Activated naive CD4-positive, alpha-beta T cell treated with anti-CD3 and anti-CD28 coated beads, Interleukin-2, amount 50 U/mL, for 24 hours (primary cell): ENCODE data around the gene NUMBL.
A peak's percentile ranks its signal among the peaks of the same experiment; 100 is the strongest.

Experiments
- H3K27ac Mint-ChIP-seq: one replicate; pipeline ENCODE4 v1.8.0; 2021; ENCODE audit warnings: mild to moderate bottlenecking, mixed read lengths
- H3K27me3 Mint-ChIP-seq: one replicate; pipeline ENCODE4 v1.8.0; 2021; ENCODE audit warnings: mixed read lengths
- H3K36me3 Mint-ChIP-seq: one replicate; pipeline ENCODE4 v1.8.0; 2021; ENCODE audit warnings: mixed read lengths
- H3K4me1 Mint-ChIP-seq: one replicate; pipeline ENCODE4 v1.8.0; 2021; ENCODE audit warnings: mixed read lengths
- H3K4me3 Mint-ChIP-seq: one replicate; pipeline ENCODE4 v1.8.0; 2021; ENCODE audit warnings: mild to moderate bottlenecking, mixed read lengths
- H3K9me3 Mint-ChIP-seq: one replicate; pipeline ENCODE4 v1.8.0; 2021; ENCODE audit warnings: mixed read lengths

Gene NUMBL

DNA sequence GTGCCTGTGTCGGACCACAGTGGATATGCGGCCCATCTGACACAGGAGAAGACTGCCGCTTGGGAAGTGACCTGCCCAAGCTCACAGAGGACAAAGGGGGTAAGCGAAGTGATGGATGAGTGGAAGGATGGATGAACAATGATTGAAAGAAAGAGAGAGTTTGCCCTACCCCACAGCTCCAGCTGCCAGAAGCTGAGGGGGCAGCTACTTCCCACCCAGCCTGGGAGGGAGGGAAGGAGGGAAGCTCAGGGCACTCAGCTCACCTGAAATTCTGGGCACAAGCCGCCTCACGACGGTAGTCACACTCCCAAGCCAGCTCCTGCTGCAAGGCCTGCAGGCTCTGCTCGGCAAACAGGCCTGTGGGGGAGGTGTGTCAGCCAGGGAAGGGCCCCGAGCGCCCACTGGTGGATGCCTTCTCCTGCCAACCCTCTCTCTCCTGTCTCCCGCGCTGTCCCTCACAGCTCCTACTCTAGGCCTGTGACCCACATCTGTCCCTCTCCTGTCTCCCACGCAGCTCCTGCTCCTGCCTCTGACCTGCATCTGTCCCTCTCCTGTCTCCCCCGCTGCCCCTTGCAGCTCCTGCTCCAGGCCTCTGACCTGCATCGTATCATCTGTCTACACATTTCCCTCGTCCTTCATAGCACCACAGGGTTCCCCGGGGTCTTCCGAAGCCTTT is 12.0 kb upstream of the NUMBL start:
- Mint-ChIP-seq H3K9me3 (no peaks in the 10 kb centered on the region), H3K36me3 (peaks cover 6% of the 10 kb centered on the region), H3K4me1 (no peaks in the 10 kb centered on the region), H3K4me3 (no peak overlapping the region), H3K27me3 (no peaks in the 10 kb centered on the region), H3K27ac (no peak overlapping the region)

DNA sequence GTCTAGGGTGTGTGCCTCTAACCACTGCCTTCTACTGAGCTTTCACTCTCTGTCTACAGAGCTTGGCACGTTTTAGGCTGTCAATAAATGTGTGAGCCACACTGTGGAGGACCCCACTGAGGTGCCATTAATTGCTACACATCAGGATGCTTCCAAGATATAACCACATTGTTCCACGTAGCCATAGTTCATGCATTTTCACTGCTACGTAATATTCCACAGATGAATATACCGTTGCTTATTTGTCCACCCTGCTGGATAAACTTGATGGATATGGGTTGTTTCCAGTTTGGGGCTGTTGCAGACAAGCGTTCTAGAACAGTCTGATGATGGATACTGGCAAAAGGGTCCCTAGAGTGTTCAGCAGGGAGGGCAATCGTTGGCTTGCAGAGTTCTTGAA is 11.3 kb upstream of the NUMBL start:
- H3K27ac Mint-ChIP-seq, result no peak overlapping the region
- H3K9me3 Mint-ChIP-seq, result no peaks in the 10 kb centered on the region
- H3K27me3 Mint-ChIP-seq, result no peaks in the 10 kb centered on the region
- peaks cover 6% of the 10 kb centered on the region for H3K36me3 Mint-ChIP-seq
- no peaks in the 10 kb centered on the region for H3K4me1 Mint-ChIP-seq
- H3K4me3 Mint-ChIP-seq, result no peak overlapping the region

GRCh38 chr19:40700083-40700482 is 9.6 kb upstream of the NUMBL start:
- Mint-ChIP-seq H3K4me1 (no peaks in the 10 kb centered on the region), H3K27ac (no peak overlapping the region), H3K9me3 (no peaks in the 10 kb centered on the region), H3K36me3 (peaks cover 6% of the 10 kb centered on the region), H3K4me3 (no peak overlapping the region), H3K27me3 (no peaks in the 10 kb centered on the region)

DNA sequence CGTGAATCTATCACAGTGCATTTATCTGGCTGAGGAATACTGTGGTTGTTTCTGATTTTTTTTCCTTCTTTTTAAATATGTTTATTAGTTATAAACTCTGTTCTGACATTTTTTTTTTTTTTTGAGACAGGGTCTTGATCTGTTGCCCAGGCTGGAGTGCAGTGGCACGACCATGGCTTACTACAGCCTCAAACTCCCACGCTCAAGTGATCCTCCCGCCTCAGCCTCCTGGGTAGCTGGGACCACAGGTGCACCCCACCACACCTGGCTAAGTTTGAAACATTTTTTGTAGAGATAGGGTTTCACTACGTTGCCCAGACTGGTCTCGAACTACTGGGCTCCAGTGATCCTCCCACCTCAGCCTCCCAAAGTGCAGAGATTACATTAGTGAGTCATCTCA is 6.6 kb upstream of the NUMBL start:
- H3K36me3 Mint-ChIP-seq, result peaks cover under 1% of the 10 kb centered on the region
- H3K27me3 Mint-ChIP-seq, result no peaks in the 10 kb centered on the region
- no peak overlapping the region for H3K4me3 Mint-ChIP-seq
- no peaks in the 10 kb centered on the region for H3K9me3 Mint-ChIP-seq
- H3K4me1 Mint-ChIP-seq, result no peaks in the 10 kb centered on the region
- H3K27ac Mint-ChIP-seq, result no peak overlapping the region

GRCh38 chr19:40695881-40696280 is 5.4 kb upstream of the NUMBL start:
- no peak overlapping the region for H3K4me3 Mint-ChIP-seq
- H3K9me3 Mint-ChIP-seq, result no peaks in the 10 kb centered on the region
- H3K4me1 Mint-ChIP-seq, result peaks cover under 1% of the 10 kb centered on the region
- H3K27ac Mint-ChIP-seq, result no peak overlapping the region
- H3K27me3 Mint-ChIP-seq, result no peaks in the 10 kb centered on the region
- H3K36me3 Mint-ChIP-seq, result no peaks in the 10 kb centered on the region

GRCh38 chr19:40693896-40694295 is 3.4 kb upstream of the NUMBL start:
- Mint-ChIP-seq H3K9me3 (no peaks in the 10 kb centered on the region), H3K4me3 (no peak overlapping the region), H3K4me1 (peaks cover 4% of the 10 kb centered on the region), H3K27me3 (no peaks in the 10 kb centered on the region), H3K27ac (no peak overlapping the region), H3K36me3 (no peaks in the 10 kb centered on the region)

DNA sequence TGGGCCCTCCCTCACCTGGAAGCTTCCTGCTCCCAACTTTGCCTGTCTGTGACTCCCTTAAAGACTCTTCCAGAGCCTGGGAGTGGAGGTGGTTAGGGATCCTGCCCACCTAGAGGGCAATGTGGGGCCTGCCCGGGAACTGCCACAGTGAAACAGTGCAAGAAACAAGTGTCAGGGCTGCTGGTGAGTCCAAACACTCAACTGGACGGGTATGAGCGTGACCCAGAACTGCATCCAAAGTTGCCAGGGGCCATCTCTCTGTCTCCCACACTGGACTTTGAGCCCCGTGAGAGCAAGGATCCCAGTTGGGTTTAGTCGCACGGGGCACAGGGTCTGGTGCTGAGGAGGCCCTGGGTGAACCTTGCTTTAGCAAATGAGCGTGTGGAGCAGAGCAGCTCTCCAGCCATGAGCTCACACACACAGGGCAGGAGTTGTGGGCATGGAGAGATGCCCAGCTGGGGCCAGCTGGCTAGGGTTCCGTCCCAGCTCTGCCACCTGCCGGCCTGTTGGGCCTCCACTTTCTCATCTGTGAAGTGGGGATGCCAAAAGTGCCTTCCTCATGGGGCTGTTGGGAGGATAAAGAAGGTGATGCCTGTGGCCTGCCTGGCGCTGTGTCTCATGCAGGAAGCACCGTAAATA is 2.8 kb upstream of the NUMBL start:
- no peaks in the 10 kb centered on the region for H3K36me3 Mint-ChIP-seq

DNA sequence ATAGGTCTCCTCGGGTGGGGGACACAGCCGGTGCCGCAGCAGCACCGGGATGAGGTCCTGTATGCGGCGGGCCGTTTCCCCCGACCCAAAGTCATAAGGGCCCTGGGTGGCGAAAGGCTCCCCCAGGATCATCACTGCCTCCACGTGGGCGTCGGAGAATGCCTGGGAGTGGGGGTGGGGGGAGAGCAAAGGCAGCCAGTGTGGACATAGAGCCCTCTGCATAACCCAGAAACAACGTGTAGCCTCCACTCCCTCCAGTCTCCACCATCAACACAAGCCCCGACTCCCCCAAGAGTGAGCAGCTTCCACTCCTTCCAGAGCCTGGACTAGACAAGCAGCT is 1.7 kb upstream of the NUMBL start:
- Mint-ChIP-seq H3K4me3 (peak overlapping the region; percentile 53), H3K36me3 (no peaks in the 10 kb centered on the region), H3K9me3 (no peaks in the 10 kb centered on the region), H3K4me1 (peaks cover 4% of the 10 kb centered on the region), H3K27ac (no peak overlapping the region), H3K27me3 (no peaks in the 10 kb centered on the region)

More for the DNA sequence above, 2.8 kb upstream of the NUMBL start:
- Mint-ChIP-seq H3K27me3 (no peaks in the 10 kb centered on the region), H3K27ac (peak overlapping the region; percentile 46), H3K9me3 (no peaks in the 10 kb centered on the region), H3K4me3 (no peak overlapping the region), H3K4me1 (peaks cover 4% of the 10 kb centered on the region)

GRCh38 chr19:40691421-40692211 is 1.2 kb upstream of the NUMBL start:
- Mint-ChIP-seq H3K4me3 (peak overlapping the region; percentile 53), H3K27ac (peak overlapping the region; percentile 75), H3K36me3 (no peaks in the 10 kb centered on the region), H3K9me3 (no peaks in the 10 kb centered on the region), H3K4me1 (peaks cover 4% of the 10 kb centered on the region), H3K27me3 (no peaks in the 10 kb centered on the region)

- H3K4me3 Mint-ChIP-seq, result peak overlapping the region; percentile 97
- peak overlapping the region; percentile 97 for H3K27ac Mint-ChIP-seq
- no peaks in the 10 kb centered on the region for H3K9me3 Mint-ChIP-seq
- no peaks in the 10 kb centered on the region for H3K27me3 Mint-ChIP-seq
- no peaks in the 10 kb centered on the region for H3K36me3 Mint-ChIP-seq
- peaks cover 4% of the 10 kb centered on the region for H3K4me1 Mint-ChIP-seq
Measured at GRCh38 chr19:40690693-40691420, 406 bp upstream of the NUMBL start.

DNA sequence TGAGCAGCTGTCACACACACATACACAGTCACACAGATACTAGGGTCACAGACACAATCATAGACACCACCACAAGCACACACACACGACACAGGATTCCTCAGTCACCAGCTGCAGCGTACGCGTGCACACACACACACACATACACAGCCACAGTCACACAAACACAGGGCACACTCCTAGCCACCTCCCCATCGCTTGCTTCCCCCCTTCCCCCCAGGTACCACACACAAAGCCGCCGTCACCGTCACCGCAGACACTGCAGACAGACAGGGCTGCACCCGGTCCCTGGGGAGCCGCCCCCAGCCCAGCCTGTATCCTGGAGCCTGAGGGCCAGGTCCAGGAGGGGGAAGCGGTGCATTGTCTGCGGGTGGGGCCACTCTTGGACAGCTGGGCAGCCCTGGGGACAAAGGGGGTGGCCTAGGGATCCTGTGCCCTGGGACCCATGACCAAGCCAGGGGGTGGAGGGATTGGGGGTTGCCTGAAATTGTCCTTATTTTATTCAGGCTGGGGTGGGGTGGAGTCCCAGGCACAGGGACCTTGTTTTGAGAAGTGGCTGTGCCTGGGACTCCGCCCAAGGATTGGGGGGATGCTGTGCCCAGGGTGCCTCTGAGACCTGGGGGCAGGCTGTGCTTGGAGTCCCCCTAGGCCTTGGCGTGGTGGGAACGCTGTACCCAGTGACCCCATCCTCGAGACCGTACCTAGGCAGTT is 957 bp downstream of the NUMBL start:
- no peak overlapping the region for H3K4me3 Mint-ChIP-seq

GRCh38 chr19:40688987-40689338 is 1.5 kb downstream of the NUMBL start:
- H3K4me1 Mint-ChIP-seq, result peaks cover 4% of the 10 kb centered on the region
- peaks cover 2% of the 10 kb centered on the region for H3K36me3 Mint-ChIP-seq
- H3K4me3 Mint-ChIP-seq, result no peak overlapping the region
- H3K27me3 Mint-ChIP-seq, result no peaks in the 10 kb centered on the region
- H3K9me3 Mint-ChIP-seq, result no peaks in the 10 kb centered on the region
- H3K27ac Mint-ChIP-seq, result no peak overlapping the region

More for the DNA sequence above, 957 bp downstream of the NUMBL start:
- H3K36me3 Mint-ChIP-seq, result peaks cover 2% of the 10 kb centered on the region
- H3K9me3 Mint-ChIP-seq, result no peaks in the 10 kb centered on the region
- H3K27ac Mint-ChIP-seq, result no peak overlapping the region
- no peaks in the 10 kb centered on the region for H3K27me3 Mint-ChIP-seq
- peaks cover 4% of the 10 kb centered on the region for H3K4me1 Mint-ChIP-seq

DNA sequence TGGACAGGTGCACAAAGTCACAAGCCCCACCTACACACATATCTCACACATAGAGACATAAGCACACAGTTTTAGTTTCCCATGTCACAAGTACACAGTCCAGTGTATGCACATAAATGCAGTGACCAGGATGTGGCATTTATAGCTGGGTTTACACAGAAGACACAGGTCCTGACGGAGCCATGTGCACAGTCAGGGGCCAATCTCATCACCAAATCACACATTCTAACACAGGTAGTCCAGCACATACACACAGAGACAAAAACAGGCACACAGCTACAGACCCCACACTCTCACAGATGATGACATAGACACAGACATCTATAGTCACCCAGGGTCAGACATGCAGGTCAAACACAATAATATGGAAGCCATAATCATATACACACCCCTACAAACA is 2.1 kb downstream of the NUMBL start:
- Mint-ChIP-seq H3K4me3 (no peak overlapping the region), H3K27me3 (no peaks in the 10 kb centered on the region), H3K9me3 (no peaks in the 10 kb centered on the region), H3K27ac (no peak overlapping the region), H3K36me3 (peaks cover 2% of the 10 kb centered on the region), H3K4me1 (peaks cover 4% of the 10 kb centered on the region)

GRCh38 chr19:40687525-40688016 is 2.9 kb downstream of the NUMBL start:
- Mint-ChIP-seq H3K4me3 (no peak overlapping the region), H3K27ac (no peak overlapping the region), H3K9me3 (no peaks in the 10 kb centered on the region), H3K4me1 (peaks cover 4% of the 10 kb centered on the region), H3K27me3 (no peaks in the 10 kb centered on the region), H3K36me3 (peaks cover 2% of the 10 kb centered on the region)

DNA sequence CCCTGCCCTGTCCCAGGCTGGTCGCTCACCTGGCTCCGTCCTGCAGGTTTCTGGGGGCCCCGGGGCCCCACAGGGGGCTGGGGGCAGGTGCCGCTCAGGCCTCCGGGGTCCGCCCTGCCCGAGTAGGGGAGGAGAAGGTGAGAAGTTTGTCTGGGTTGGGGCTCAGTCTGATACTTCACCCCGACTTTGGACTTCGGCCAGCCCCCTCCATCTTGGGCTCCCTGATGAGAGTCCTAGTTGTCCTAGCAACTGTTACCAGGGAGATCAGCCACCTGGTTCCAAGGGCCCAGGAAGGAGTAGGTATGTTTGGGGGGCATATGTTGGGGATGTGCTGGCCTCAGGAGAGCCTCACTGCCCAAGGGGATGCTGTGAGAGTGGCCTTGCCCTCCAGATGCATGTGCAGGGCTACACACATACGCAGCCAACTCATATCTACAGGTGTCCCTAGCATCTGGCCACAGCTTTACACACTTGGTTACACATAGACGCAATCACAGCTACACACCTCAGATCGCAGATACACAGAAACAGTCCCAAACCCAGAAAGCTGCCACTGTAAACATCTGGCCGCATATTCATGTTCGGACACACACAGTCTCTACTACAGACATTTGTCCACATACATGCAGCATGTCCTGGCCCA is 3.4 kb downstream of the NUMBL start:
- H3K36me3 Mint-ChIP-seq, result peaks cover 2% of the 10 kb centered on the region
- H3K4me1 Mint-ChIP-seq, result peaks cover 4% of the 10 kb centered on the region
- H3K9me3 Mint-ChIP-seq, result no peaks in the 10 kb centered on the region
- H3K4me3 Mint-ChIP-seq, result no peak overlapping the region
- no peaks in the 10 kb centered on the region for H3K27me3 Mint-ChIP-seq
- H3K27ac Mint-ChIP-seq, result no peak overlapping the region
